Activated CD4-positive, alpha-beta memory T cell treated with anti-CD3 and anti-CD28 coated beads, Interleukin-2, amount 10 ng/mL, durations not matched to agents 7 days and 5 days (primary cell): Measurements from ENCODE around the gene DNMT3B. TPM values are rescaled to one million over a fixed set of nuclear protein-coding genes. Genes with fewer than 3 reads are reported as not detected.
A peak's percentile ranks its signal among the peaks of the same experiment; 100 is the strongest.

ENCODE experiments used
- CTCF ChIA-PET: fragments of 350-600 bp; sonication (Branson Sonifier 250); formaldehyde crosslinking; loops from one replicate; lab custom pipeline; 2021; ENCODE audit warnings: antibody characterized with exemption, inconsistent platforms; lab: Charles Lee
- POLR2A ChIA-PET: fragments of 350-600 bp; sonication (Branson Sonifier 250); formaldehyde crosslinking; loops from one replicate; lab custom pipeline; 2021; ENCODE audit warnings: antibody characterized with exemption; lab: Charles Lee
- DNase-seq: peaks from one replicate; pipeline ENCODE4 v3.0.0-alpha.2; 2020
- H3K27ac Mint-ChIP-seq: one replicate; pipeline ENCODE4 v1.8.0; 2021; ENCODE audit warnings: mild to moderate bottlenecking, mixed read lengths
- H3K27me3 Mint-ChIP-seq: one replicate; pipeline ENCODE4 v1.8.0; 2021; ENCODE audit warnings: mixed read lengths
- H3K36me3 Mint-ChIP-seq: one replicate; pipeline ENCODE4 v1.8.0; 2021; ENCODE audit warnings: low read depth, mixed read lengths
- H3K4me1 Mint-ChIP-seq: one replicate; pipeline ENCODE4 v1.8.0; 2021; ENCODE audit warnings: mixed read lengths
- H3K4me3 Mint-ChIP-seq: one replicate; pipeline ENCODE4 v1.8.0; 2021; ENCODE audit warnings: mild to moderate bottlenecking, mixed read lengths
- H3K9me3 Mint-ChIP-seq: one replicate; pipeline ENCODE4 v1.8.0; 2021; ENCODE audit warnings: mixed read lengths
- total RNA-seq, 2 experiments: library from RNA; stranded (reverse); gene quantifications; one replicate each; pipeline ENCODE4 v1.2.3, GENCODE V29; 2021

The DNMT3B gene
- total RNA-seq, 2 experiments from 2014 or later = 2.2 to 2.4 TPM

GRCh38 chr20:32822225-32822624 lies 60.0 kb downstream of the DNMT3B start:
- H3K36me3 Mint-ChIP-seq = peaks cover 36% of the 10 kb centered on the region
- ChIA-PET POLR2A (interaction anchor here (1.5 to 3.8 kb wide), 2 partner anchors 10 to 141 kb away, joined by 3 to 18 read pairs; no protein-coding TSS in a partner anchor), CTCF (interaction anchor here (0.9 to 1.1 kb wide), 2 partner anchors 8 to 32 kb away, joined by 4 read pairs; no protein-coding TSS in a partner anchor)
- no peaks in the 10 kb centered on the region for H3K9me3 Mint-ChIP-seq
- no peak for DNase-seq
- H3K4me3 Mint-ChIP-seq = peak overlapping the region; percentile 99
- H3K27ac Mint-ChIP-seq = no peak overlapping the region
- H3K27me3 Mint-ChIP-seq = no peaks in the 10 kb centered on the region
- peaks cover 44% of the 10 kb centered on the region for H3K4me1 Mint-ChIP-seq

- H3K9me3 Mint-ChIP-seq = no peaks in the 10 kb centered on the region
- POLR2A ChIA-PET = interaction anchor here (3.8 kb wide), 1 partner anchor 10 kb away, joined by 18 read pairs; no protein-coding TSS in a partner anchor
- no peaks in the 10 kb centered on the region for H3K27me3 Mint-ChIP-seq
- H3K36me3 Mint-ChIP-seq = peaks cover 45% of the 10 kb centered on the region
- CTCF ChIA-PET = interaction anchor here (1.1 kb wide), 1 partner anchor 33 kb away, joined by 4 read pairs; no protein-coding TSS in a partner anchor
- peak; percentile 19 for DNase-seq
- H3K4me1 Mint-ChIP-seq = peaks cover 47% of the 10 kb centered on the region
- no peak overlapping the region for H3K4me3 Mint-ChIP-seq
- H3K27ac Mint-ChIP-seq = peak overlapping the region; percentile 71
Observed at GRCh38 chr20:32823078-32823477, 60.9 kb downstream of the DNMT3B start.

GRCh38 chr20:32823737-32824588 lies 61.8 kb downstream of the DNMT3B start:
- ChIA-PET POLR2A (interaction anchor here (1.0 kb wide), 1 partner anchor 10 kb away, joined by 3 read pairs; no protein-coding TSS in a partner anchor), CTCF (interaction anchor here (0.7 to 1.6 kb wide), 2 partner anchors 34 to 1883 kb away, joined by 3 to 4 read pairs; no protein-coding TSS in a partner anchor)
- H3K27ac Mint-ChIP-seq = peak overlapping the region; percentile 71
- H3K36me3 Mint-ChIP-seq = peaks cover 50% of the 10 kb centered on the region
- no peak overlapping the region for H3K4me3 Mint-ChIP-seq
- H3K4me1 Mint-ChIP-seq = peaks cover 48% of the 10 kb centered on the region
- H3K27me3 Mint-ChIP-seq = no peaks in the 10 kb centered on the region
- H3K9me3 Mint-ChIP-seq = no peaks in the 10 kb centered on the region
- no peak for DNase-seq

GRCh38 chr20:32828029-32828680 lies 66.0 kb downstream of the DNMT3B start:
- H3K9me3 Mint-ChIP-seq = no peaks in the 10 kb centered on the region
- no peaks in the 10 kb centered on the region for H3K27me3 Mint-ChIP-seq
- ChIA-PET CTCF (interaction anchor here (0.7 kb wide), 1 partner anchor 1742 kb away, joined by 4 read pairs; no protein-coding TSS in a partner anchor), POLR2A (interaction anchor here (2.7 kb wide), 1 partner anchor 8 kb away, joined by 15 read pairs; the partner anchor contains the start of gene MAPRE1)
- no peak overlapping the region for H3K4me3 Mint-ChIP-seq
- H3K4me1 Mint-ChIP-seq = peaks cover 48% of the 10 kb centered on the region
- no peak for DNase-seq
- peaks cover 60% of the 10 kb centered on the region for H3K36me3 Mint-ChIP-seq
- no peak overlapping the region for H3K27ac Mint-ChIP-seq

- H3K4me3 Mint-ChIP-seq = no peak overlapping the region
- no peak for DNase-seq
- peak overlapping the region; percentile 40 for H3K27ac Mint-ChIP-seq
- peaks cover 42% of the 10 kb centered on the region for H3K4me1 Mint-ChIP-seq
- H3K36me3 Mint-ChIP-seq = peaks cover 61% of the 10 kb centered on the region
- H3K9me3 Mint-ChIP-seq = no peaks in the 10 kb centered on the region
- POLR2A ChIA-PET = interaction anchor here (0.7 to 2.7 kb wide), 3 partner anchors 9 to 35 kb away, joined by 3 to 15 read pairs (median 3); partner anchors contain the start of gene MAPRE1
- CTCF ChIA-PET = interaction anchor here (1.0 to 1.3 kb wide), 2 partner anchors 8 to 10 kb away, joined by 3 to 4 read pairs; partner anchors contain the start of gene MAPRE1
- no peaks in the 10 kb centered on the region for H3K27me3 Mint-ChIP-seq
Observed at GRCh38 chr20:32829311-32830005, 67.3 kb downstream of the DNMT3B start.

- CTCF ChIA-PET = interaction anchor here (0.9 to 1.3 kb wide), 2 partner anchors 9 to 10 kb away, joined by 3 to 4 read pairs; partner anchors contain the start of gene MAPRE1
- Mint-ChIP-seq H3K4me1 (peaks cover 39% of the 10 kb centered on the region), H3K9me3 (no peaks in the 10 kb centered on the region), H3K4me3 (no peak overlapping the region), H3K27me3 (no peaks in the 10 kb centered on the region), H3K36me3 (peaks cover 61% of the 10 kb centered on the region), H3K27ac (no peak overlapping the region)
- POLR2A ChIA-PET = interaction anchor here (1.0 to 2.7 kb wide), 3 partner anchors 10 to 625 kb away, joined by 3 to 15 read pairs (median 3); partner anchors contain the start of gene MAPRE1
- no peak for DNase-seq
Observed at GRCh38 chr20:32830437-32830836, 68.3 kb downstream of the DNMT3B start.

- ChIA-PET POLR2A (interaction anchor here (1.3 to 3.3 kb wide), 2 partner anchors 11 to 169 kb away, joined by 3 to 18 read pairs; partner anchors contain the start of gene MAPRE1), CTCF (no interaction called here)
- no peaks in the 10 kb centered on the region for H3K9me3 Mint-ChIP-seq
- H3K36me3 Mint-ChIP-seq = peaks cover 65% of the 10 kb centered on the region
- H3K27ac Mint-ChIP-seq = peak overlapping the region; percentile 14
- H3K4me3 Mint-ChIP-seq = no peak overlapping the region
- H3K27me3 Mint-ChIP-seq = no peaks in the 10 kb centered on the region
- DNase-seq = no peak
- H3K4me1 Mint-ChIP-seq = peaks cover 41% of the 10 kb centered on the region
Observed at GRCh38 chr20:32831982-32832381, 69.8 kb downstream of the DNMT3B start.

GRCh38 chr20:32832664-32833063 lies 70.5 kb downstream of the DNMT3B start:
- DNase-seq = peak; percentile 55
- ChIA-PET CTCF (no interaction called here), POLR2A (interaction anchor here (1.3 to 3.3 kb wide), 2 partner anchors 12 to 169 kb away, joined by 3 to 18 read pairs; partner anchors contain the start of gene MAPRE1)
- Mint-ChIP-seq H3K27me3 (no peaks in the 10 kb centered on the region), H3K9me3 (no peaks in the 10 kb centered on the region), H3K4me1 (peaks cover 44% of the 10 kb centered on the region), H3K4me3 (peak overlapping the region; percentile 24), H3K27ac (peak overlapping the region; percentile 73), H3K36me3 (peaks cover 65% of the 10 kb centered on the region)

GRCh38 chr20:32834972-32835371 lies 72.8 kb downstream of the DNMT3B start:
- Mint-ChIP-seq H3K9me3 (no peaks in the 10 kb centered on the region), H3K4me3 (no peak overlapping the region), H3K27me3 (no peaks in the 10 kb centered on the region), H3K27ac (no peak overlapping the region), H3K4me1 (peaks cover 48% of the 10 kb centered on the region), H3K36me3 (peaks cover 67% of the 10 kb centered on the region)
- ChIA-PET POLR2A (no interaction called here), CTCF (no interaction called here)
- DNase-seq = no peak

- DNase-seq = no peak
- no peak overlapping the region for H3K4me3 Mint-ChIP-seq
- no peaks in the 10 kb centered on the region for H3K9me3 Mint-ChIP-seq
- no peaks in the 10 kb centered on the region for H3K27me3 Mint-ChIP-seq
- peaks cover 44% of the 10 kb centered on the region for H3K4me1 Mint-ChIP-seq
- H3K27ac Mint-ChIP-seq = no peak overlapping the region
- POLR2A ChIA-PET = interaction anchor here (1.7 kb wide), 1 partner anchor 17 kb away, joined by 9 read pairs; the partner anchor contains the start of gene MAPRE1
- peaks cover 70% of the 10 kb centered on the region for H3K36me3 Mint-ChIP-seq
- CTCF ChIA-PET = interaction anchor here (0.8 kb wide), 1 partner anchor 47 kb away, joined by 3 read pairs; no protein-coding TSS in a partner anchor
Observed at GRCh38 chr20:32837157-32837556, 75.0 kb downstream of the DNMT3B start.

- POLR2A ChIA-PET = no interaction called here
- CTCF ChIA-PET = no interaction called here
- no peak overlapping the region for H3K4me3 Mint-ChIP-seq
- H3K36me3 Mint-ChIP-seq = peaks cover 67% of the 10 kb centered on the region
- H3K4me1 Mint-ChIP-seq = peaks cover 34% of the 10 kb centered on the region
- DNase-seq = no peak
- H3K9me3 Mint-ChIP-seq = no peaks in the 10 kb centered on the region
- no peak overlapping the region for H3K27ac Mint-ChIP-seq
- H3K27me3 Mint-ChIP-seq = no peaks in the 10 kb centered on the region
Observed at GRCh38 chr20:32839227-32839981, 77.2 kb downstream of the DNMT3B start.
